Effector memory CD8-positive, alpha-beta T cell (primary cell): Measurements from ENCODE around the gene SUGCT.

Experiments
- ATAC-seq: fragments of 150-1000 bp; cut with Tn5 transposase; replicated peaks from 2 replicates; pipeline ENCODE4 v1.10.0; 2021; ENCODE audit warnings: mild to moderate bottlenecking, moderate library complexity
- DNase-seq, 3 experiments: peaks; one replicate each; pipeline ENCODE4 v3.0.0; 2021
- H3K27ac Mint-ChIP-seq, 2 donors: one replicate each; pipeline ENCODE4 v1.8.0; 2022; ENCODE audit warnings: mild to moderate bottlenecking in 2 of 2, mixed read lengths in 2 of 2, moderate library complexity in 2 of 2
- H3K27me3 Mint-ChIP-seq, 2 donors: one replicate each; pipeline ENCODE4 v1.8.0; 2022; ENCODE audit warnings: mixed read lengths in 2 of 2
- H3K36me3 Mint-ChIP-seq: one replicate; pipeline ENCODE4 v1.8.0; 2022; ENCODE audit warnings: mild to moderate bottlenecking, moderate library complexity, mixed read lengths; ENCODE audit not compliant: insufficient read depth
- H3K4me1 Mint-ChIP-seq, 2 donors: one replicate each; pipeline ENCODE4 v1.8.0; 2022; ENCODE audit warnings: low read depth in 2 of 2, mixed read lengths in 2 of 2
- H3K4me3 Mint-ChIP-seq, 2 donors: one replicate each; pipeline ENCODE4 v1.8.0; 2022; ENCODE audit warnings: mild to moderate bottlenecking in 2 of 2, mixed read lengths in 2 of 2, moderate library complexity in 2 of 2
- H3K9me3 Mint-ChIP-seq, 2 donors: one replicate each; pipeline ENCODE4 v1.8.0; 2022; ENCODE audit warnings: mixed read lengths in 2 of 2

The SUGCT gene

GRCh38 chr7:40815512-40815911 is 680.7 kb downstream of the SUGCT start:
- DNase-seq (no peak), ATAC-seq (no peak)
- no peaks in the 10 kb centered on the region for H3K4me1 Mint-ChIP-seq
- no peaks in the 10 kb centered on the region for H3K27me3 Mint-ChIP-seq
- no peak overlapping the region for H3K4me3 Mint-ChIP-seq
- no peak overlapping the region for H3K27ac Mint-ChIP-seq
- peaks cover 6 to 14% of the 10 kb centered on the region in 2 donors for H3K9me3 Mint-ChIP-seq
- no peaks in the 10 kb centered on the region for H3K36me3 Mint-ChIP-seq

- H3K4me1 Mint-ChIP-seq: no peaks in the 10 kb centered on the region
- H3K27me3 Mint-ChIP-seq: no peaks in the 10 kb centered on the region
- H3K4me3 Mint-ChIP-seq: no peak overlapping the region
- peaks cover 12 to 19% of the 10 kb centered on the region in 2 donors for H3K9me3 Mint-ChIP-seq
- ATAC-seq (no peak), DNase-seq (no peak)
- H3K36me3 Mint-ChIP-seq: no peaks in the 10 kb centered on the region
- H3K27ac Mint-ChIP-seq: no peak overlapping the region
Observed at GRCh38 chr7:40822861-40823260, 688.1 kb downstream of the SUGCT start.

GRCh38 chr7:40824461-40824860 is 689.7 kb downstream of the SUGCT start:
- Mint-ChIP-seq H3K9me3 (peaks cover 17 to 27% of the 10 kb centered on the region in 2 donors), H3K4me3 (no peak overlapping the region), H3K36me3 (no peaks in the 10 kb centered on the region), H3K27ac (no peak overlapping the region), H3K27me3 (no peaks in the 10 kb centered on the region), H3K4me1 (no peaks in the 10 kb centered on the region)
- DNase-seq (no peak), ATAC-seq (no peak)

- peaks cover 20 to 36% of the 10 kb centered on the region in 2 donors for H3K9me3 Mint-ChIP-seq
- DNase-seq (no peak), ATAC-seq (no peak)
- no peak overlapping the region for H3K4me3 Mint-ChIP-seq
- H3K27ac Mint-ChIP-seq: no peak overlapping the region
- H3K36me3 Mint-ChIP-seq: no peaks in the 10 kb centered on the region
- no peaks in the 10 kb centered on the region for H3K27me3 Mint-ChIP-seq
- H3K4me1 Mint-ChIP-seq: no peaks in the 10 kb centered on the region
Observed at GRCh38 chr7:40826411-40827221, 691.8 kb downstream of the SUGCT start.

GRCh38 chr7:40827222-40828085 is 692.6 kb downstream of the SUGCT start:
- Mint-ChIP-seq H3K9me3 (peaks cover 15 to 32% of the 10 kb centered on the region in 2 donors), H3K4me3 (no peak overlapping the region), H3K4me1 (no peaks in the 10 kb centered on the region), H3K27ac (no peak overlapping the region), H3K36me3 (no peaks in the 10 kb centered on the region), H3K27me3 (no peaks in the 10 kb centered on the region)
- DNase-seq (no peak), ATAC-seq (no peak)

GRCh38 chr7:40828686-40829600 is 694.1 kb downstream of the SUGCT start:
- no peak overlapping the region for H3K4me3 Mint-ChIP-seq
- H3K27ac Mint-ChIP-seq: no peak overlapping the region
- no peak for DNase-seq
- peaks cover 14 to 30% of the 10 kb centered on the region in 2 donors for H3K9me3 Mint-ChIP-seq
- no peaks in the 10 kb centered on the region for H3K4me1 Mint-ChIP-seq
- no peak for ATAC-seq
- no peaks in the 10 kb centered on the region for H3K27me3 Mint-ChIP-seq
- no peaks in the 10 kb centered on the region for H3K36me3 Mint-ChIP-seq

- DNase-seq (no peak), ATAC-seq (no peak)
- Mint-ChIP-seq H3K4me3 (no peak overlapping the region), H3K27ac (no peak overlapping the region), H3K36me3 (no peaks in the 10 kb centered on the region), H3K4me1 (no peaks in the 10 kb centered on the region), H3K9me3 (peaks cover 13 to 28% of the 10 kb centered on the region in 2 donors), H3K27me3 (no peaks in the 10 kb centered on the region)
Observed at GRCh38 chr7:40833191-40833887, 698.5 kb downstream of the SUGCT start.

- Mint-ChIP-seq H3K4me3 (no peak overlapping the region), H3K36me3 (no peaks in the 10 kb centered on the region), H3K27ac (no peak overlapping the region), H3K27me3 (no peaks in the 10 kb centered on the region), H3K9me3 (peaks cover 9 to 26% of the 10 kb centered on the region in 2 donors), H3K4me1 (no peaks in the 10 kb centered on the region)
- ATAC-seq (no peak), DNase-seq (no peak)
Observed at GRCh38 chr7:40833888-40834234, 699.1 kb downstream of the SUGCT start.

- Mint-ChIP-seq H3K4me3 (no peak overlapping the region), H3K27ac (no peak overlapping the region), H3K36me3 (no peaks in the 10 kb centered on the region), H3K27me3 (no peaks in the 10 kb centered on the region), H3K9me3 (peaks cover 4 to 8% of the 10 kb centered on the region in 2 donors), H3K4me1 (no peaks in the 10 kb centered on the region)
- ATAC-seq: no peak
- no peak for DNase-seq
Observed at GRCh38 chr7:40836218-40836617, 701.4 kb downstream of the SUGCT start.

- Mint-ChIP-seq H3K9me3 (peaks cover 7 to 21% of the 10 kb centered on the region in 2 donors), H3K27me3 (no peaks in the 10 kb centered on the region), H3K4me3 (no peak overlapping the region), H3K36me3 (no peaks in the 10 kb centered on the region), H3K4me1 (no peaks in the 10 kb centered on the region), H3K27ac (no peak overlapping the region)
- DNase-seq (no peak), ATAC-seq (no peak)
Observed at GRCh38 chr7:40839881-40840280, 705.1 kb downstream of the SUGCT start.

- Mint-ChIP-seq H3K9me3 (peaks cover 9 to 21% of the 10 kb centered on the region in 2 donors), H3K4me1 (no peaks in the 10 kb centered on the region), H3K27ac (no peak overlapping the region), H3K27me3 (no peaks in the 10 kb centered on the region), H3K36me3 (no peaks in the 10 kb centered on the region), H3K4me3 (no peak overlapping the region)
- DNase-seq (no peak), ATAC-seq (no peak)
Observed at GRCh38 chr7:40840990-40841389, 706.2 kb downstream of the SUGCT start.

- no peaks in the 10 kb centered on the region for H3K27me3 Mint-ChIP-seq
- no peaks in the 10 kb centered on the region for H3K4me1 Mint-ChIP-seq
- DNase-seq (no peak), ATAC-seq (no peak)
- H3K9me3 Mint-ChIP-seq: peaks cover 11 to 13% of the 10 kb centered on the region in 2 donors
- no peaks in the 10 kb centered on the region for H3K36me3 Mint-ChIP-seq
- no peak overlapping the region for H3K27ac Mint-ChIP-seq
- no peak overlapping the region for H3K4me3 Mint-ChIP-seq
Observed at GRCh38 chr7:40842641-40843040, 707.8 kb downstream of the SUGCT start.
